Measurements from ENCODE around the gene FARP1. TPM values are rescaled to one million over a fixed set of nuclear protein-coding genes. Genes with fewer than 3 reads are reported as not detected.

Gene FARP1
- total and polyA plus RNA-seq, 10 of the 15 experiments (the other 5 are each of a cell fraction or from before 2014, with no cell fraction given): 0.17 to 6.9 (median 0.68) TPM

- intact Hi-C loops (cut with micrococcal nuclease; ENCODE audit: unreplicated experiment): no loop called here
- ATAC-seq: no peak
- Histone ChIP-seq H3K4me1 (ENCODE audit: control insufficient read depth, insufficient read depth, low read length) (no peaks in the 10 kb centered on the region), H3K4me2 (ENCODE audit: control insufficient read depth, insufficient read depth) (no peak overlapping the region), H3K27ac (ENCODE audit: control insufficient read depth, insufficient read depth) (no peak overlapping the region), H3K79me2 (ENCODE audit: control insufficient read depth, insufficient read depth, low read length) (no peaks in the 10 kb centered on the region), H3K9ac (ENCODE audit: control insufficient read depth, insufficient read depth, low read length) (no peak overlapping the region), H3K9me3 (replicated peaks; ENCODE audit: control insufficient read depth, insufficient read depth, low read length) (no peaks in the 10 kb centered on the region), H4K20me1 (ENCODE audit: control insufficient read depth, insufficient read depth) (no peaks in the 10 kb centered on the region), H3K36me3 (ENCODE audit: control insufficient read depth in 2 of 2, insufficient read depth in 2 of 2, low read length in 1 of 2) (no peaks in the 10 kb centered on the region), H3K27me3 (replicated peaks in 1 of 2; ENCODE audit: control insufficient read depth in 2 of 2, insufficient read depth in 2 of 2, low read length in 1 of 2) (no peaks in the 10 kb centered on the region), H2AFZ (ENCODE audit: control insufficient read depth, low read depth, low read length) (no peak overlapping the region), H3K4me3 (no peak overlapping the region)
- in situ Hi-C loops (cut with MboI): no loop called here
- ChIA-PET RAD21 (ENCODE audit: unreplicated experiment) (no interaction called here), CTCF (interaction anchor here (0.6 to 3.5 kb wide), 3 partner anchors 10 to 44 kb away, joined by 3 to 13 read pairs (median 3); no protein-coding TSS in a partner anchor), SMC1A (ENCODE audit: uncharacterized antibody, unreplicated experiment) (interaction anchor here (0.7 to 1.1 kb wide), 2 partner anchors 15 to 22 kb away, joined by 3 to 6 read pairs; no protein-coding TSS in a partner anchor), POLR2A (no interaction called here)
- TF ChIP-seq CREM (IDR thresholded peaks at IDR 0.05; ENCODE audit: low read depth): no peak
- TF ChIP-seq NBN (IDR thresholded peaks at IDR 0.05): no peak
- TF ChIP-seq RELA (IDR thresholded peaks at IDR 0.05; ENCODE audit: borderline replicate concordance, partially characterized antibody): no peak
- no peak for TF ChIP-seq RCOR1 (conservative IDR thresholded peaks at IDR 0.05; ENCODE audit: low read depth, low read length)
- no peak for TF ChIP-seq CHD4 (IDR thresholded peaks at IDR 0.05)
- TF ChIP-seq ZNF274 (IDR thresholded peaks at IDR 0.05; ENCODE audit: insufficient read depth, insufficient read length): no peak
- no peak for TF ChIP-seq JUNB (IDR thresholded peaks at IDR 0.05)
- no peak for TF ChIP-seq SREBF2 (IDR thresholded peaks at IDR 0.05; ENCODE audit: low read length)
- no peak for TF ChIP-seq ZNF622 (IDR thresholded peaks at IDR 0.05)
- TF ChIP-seq CHD1 (IDR thresholded peaks at IDR 0.05; ENCODE audit: low read depth, low read length): no peak
- no peak for TF ChIP-seq CBX5 (IDR thresholded peaks at IDR 0.05; ENCODE audit: low read depth)
- TF ChIP-seq ETV6 (conservative IDR thresholded peaks at IDR 0.05 in 1 of 2, IDR thresholded peaks at IDR 0.05 in 1 of 2; ENCODE audit: borderline replicate concordance in 1 of 2, low read depth in 1 of 2): no peak
- 12% methylated on average over 8 of the region's 8 CpGs for WGBS (ENCODE audit: insufficient coverage, insufficient replicate concordance, low lambda C conversion rate, missing lambda C conversion rate)
- DNase-seq (ENCODE audit: low read depth, low spot score): no peak
- no peak for FAIRE-seq
- BruUV-seq (replicated peaks): no TSS peak
These were observed 179.3 kb downstream of the FARP1 start for GRCh38 chr13:98322091-98322718.
